Measurements from ENCODE around the gene FER.
A peak's percentile ranks its signal among the peaks of the same experiment; 100 is the strongest.

FER gene

DNA sequence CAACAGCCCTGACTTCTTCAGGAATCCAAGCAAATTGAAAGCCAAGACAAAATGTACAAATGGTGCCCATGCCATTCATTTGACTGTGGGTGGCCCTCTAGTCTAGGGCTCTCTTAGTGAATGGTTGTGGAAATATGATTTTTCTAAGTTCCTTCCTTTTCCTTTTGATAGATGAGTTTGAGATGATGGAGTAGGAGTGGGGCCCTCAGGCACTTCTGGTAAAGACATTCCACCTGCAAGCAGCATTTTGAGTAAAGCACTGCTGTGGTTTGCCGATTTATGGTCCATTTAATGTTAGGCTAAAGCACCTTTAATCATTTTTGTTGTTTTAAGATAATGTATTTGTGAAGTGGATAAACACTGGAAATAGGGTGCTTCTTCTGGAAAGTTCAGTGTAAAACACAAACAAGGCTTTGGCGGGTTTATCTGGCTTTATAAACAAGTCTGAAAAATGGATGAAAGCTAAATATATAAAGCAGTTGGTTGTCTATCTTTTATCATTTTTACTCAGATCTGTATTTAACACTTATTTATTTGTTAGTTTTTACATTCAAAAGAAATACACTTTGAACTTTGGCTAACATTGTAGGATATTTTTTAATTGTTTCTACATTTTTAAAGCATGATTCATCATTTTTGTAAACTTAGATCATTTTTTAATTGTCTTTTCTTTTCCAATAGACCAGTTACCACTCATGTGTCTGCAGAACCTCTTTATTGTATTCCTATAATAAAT is 448.6 kb downstream of the FER start:
- DNase-seq, result no peak

DNA sequence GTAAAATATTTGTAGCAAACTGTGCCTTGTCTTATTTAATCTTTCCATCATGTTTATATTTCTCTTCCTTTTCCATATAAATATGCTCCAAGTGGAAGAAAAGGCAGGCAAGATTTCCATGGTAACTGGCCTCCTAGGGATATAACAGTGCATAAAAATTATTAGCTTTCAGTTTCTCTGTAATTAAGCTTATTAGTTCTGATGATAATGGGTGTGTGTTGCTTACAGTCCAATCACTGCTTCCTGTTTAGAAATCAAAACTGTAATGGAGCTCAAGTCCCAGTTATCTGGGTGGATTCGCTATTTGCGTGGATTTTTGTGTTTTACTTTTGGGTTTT is 449.1 kb downstream of the FER start:
- no peak for DNase-seq

GRCh38 chr5:109199289-109199688 is 451.6 kb downstream of the FER start:
- DNase-seq, result no peak

DNA sequence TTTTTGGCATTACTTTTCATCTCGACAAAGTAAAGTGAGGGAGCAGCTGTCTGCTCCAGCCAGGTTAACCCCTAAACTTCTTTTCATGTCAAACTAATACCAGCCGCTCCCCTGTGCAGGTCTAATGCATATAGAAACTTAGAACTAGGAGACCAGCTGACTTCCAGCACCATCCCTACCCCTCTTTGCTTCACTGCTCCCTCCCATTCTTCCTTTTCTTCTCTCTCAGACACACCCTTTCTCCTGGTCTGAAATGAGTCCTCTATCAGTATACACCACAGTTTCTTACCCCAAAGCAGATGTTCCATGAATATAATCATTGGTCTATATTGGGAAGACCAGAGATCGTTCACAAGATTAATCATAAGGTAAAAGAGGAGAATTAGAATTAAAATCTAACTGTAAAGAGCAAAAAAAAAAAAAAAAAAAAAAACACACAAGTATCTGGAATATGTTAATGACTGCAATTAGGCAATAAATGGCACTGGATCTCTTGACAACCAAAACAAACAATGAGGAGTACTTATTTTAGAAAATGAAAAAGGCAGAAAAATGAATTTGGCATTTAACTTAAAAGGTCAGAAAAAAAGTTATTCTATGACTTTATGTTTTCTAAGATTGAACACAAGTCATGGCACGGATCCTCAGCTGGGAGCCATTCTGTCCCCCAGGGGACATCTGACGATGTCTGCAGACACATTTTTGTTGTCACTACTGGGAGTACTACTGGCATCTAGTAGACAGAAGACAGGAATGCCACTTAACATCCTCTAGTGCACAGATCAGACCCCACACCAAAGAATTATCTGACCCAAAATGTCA is 452.3 kb downstream of the FER start:
- DNase-seq, result no peak

DNA sequence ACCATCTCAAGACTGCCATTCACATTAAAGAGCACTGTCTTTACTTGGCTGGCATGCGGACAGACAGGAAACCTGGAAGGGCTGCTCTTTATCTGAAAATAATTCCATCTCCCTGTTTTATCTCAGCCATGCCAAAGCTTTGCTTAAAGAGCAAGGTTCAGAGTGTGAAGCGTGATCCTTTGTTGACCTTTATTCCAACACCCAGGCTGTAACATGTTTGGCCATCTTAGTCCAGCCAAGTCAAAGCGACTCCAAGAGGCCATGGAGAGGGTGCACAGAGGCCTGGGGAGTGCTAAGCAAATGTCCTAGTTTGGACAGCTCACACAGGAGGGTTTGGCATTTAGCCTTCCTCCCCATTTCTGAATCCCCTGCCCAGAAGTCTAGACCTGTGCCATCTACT is 467.3 kb downstream of the FER start:
- no peak for DNase-seq

DNA sequence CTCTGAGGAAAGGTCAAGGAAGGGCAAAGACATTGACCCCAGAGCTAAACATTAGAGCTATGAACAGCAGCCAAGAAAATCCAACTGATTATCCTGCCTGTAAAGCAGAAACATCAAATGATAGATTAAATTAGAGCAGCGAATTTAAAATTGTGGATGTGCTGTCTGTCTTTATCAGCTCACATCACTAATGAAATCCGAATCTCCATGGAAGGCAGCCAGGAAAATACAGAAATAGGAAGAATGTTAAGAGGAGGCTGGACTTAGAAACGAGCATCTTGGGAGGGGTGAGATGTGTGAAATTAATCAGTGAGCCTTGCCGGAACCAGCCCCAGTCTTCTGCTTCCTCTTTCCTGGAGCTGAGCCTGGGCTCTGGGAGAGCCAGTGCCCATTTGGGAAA is 471.1 kb downstream of the FER start:
- DNase-seq, result no peak

- DNase-seq, result peak; percentile 39
These were observed 475.8 kb downstream of the FER start for GRCh38 chr5:109223531-109223930.

DNA sequence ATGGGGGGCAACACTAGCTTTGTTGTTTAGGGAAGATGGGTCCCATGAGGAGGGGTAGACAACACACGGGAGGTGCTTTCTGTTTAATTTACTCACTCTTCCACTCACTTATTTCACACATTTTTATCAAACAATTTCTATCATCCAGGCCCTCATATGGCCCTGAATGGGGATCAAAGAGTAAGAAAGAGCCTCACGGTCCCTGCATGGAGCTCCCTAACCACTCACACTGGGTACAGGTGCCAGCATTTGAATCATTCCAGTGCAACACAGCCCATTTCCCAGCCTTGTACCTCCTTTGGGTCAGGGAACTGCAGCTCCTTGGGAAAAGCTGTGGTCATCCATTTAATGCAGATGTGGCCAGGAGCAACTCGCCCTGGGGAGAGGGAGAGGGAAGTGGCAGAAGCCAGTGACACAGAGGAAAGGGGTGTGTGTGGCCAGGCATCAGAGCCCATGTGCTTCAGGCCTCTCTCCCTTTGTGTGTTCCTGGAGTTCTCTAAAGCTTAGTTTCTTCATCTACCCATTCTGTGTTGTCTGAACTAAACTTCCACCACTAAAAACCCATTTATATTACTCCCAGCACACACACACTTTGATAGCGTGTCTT is 476.7 kb downstream of the FER start:
- DNase-seq, result no peak

DNA sequence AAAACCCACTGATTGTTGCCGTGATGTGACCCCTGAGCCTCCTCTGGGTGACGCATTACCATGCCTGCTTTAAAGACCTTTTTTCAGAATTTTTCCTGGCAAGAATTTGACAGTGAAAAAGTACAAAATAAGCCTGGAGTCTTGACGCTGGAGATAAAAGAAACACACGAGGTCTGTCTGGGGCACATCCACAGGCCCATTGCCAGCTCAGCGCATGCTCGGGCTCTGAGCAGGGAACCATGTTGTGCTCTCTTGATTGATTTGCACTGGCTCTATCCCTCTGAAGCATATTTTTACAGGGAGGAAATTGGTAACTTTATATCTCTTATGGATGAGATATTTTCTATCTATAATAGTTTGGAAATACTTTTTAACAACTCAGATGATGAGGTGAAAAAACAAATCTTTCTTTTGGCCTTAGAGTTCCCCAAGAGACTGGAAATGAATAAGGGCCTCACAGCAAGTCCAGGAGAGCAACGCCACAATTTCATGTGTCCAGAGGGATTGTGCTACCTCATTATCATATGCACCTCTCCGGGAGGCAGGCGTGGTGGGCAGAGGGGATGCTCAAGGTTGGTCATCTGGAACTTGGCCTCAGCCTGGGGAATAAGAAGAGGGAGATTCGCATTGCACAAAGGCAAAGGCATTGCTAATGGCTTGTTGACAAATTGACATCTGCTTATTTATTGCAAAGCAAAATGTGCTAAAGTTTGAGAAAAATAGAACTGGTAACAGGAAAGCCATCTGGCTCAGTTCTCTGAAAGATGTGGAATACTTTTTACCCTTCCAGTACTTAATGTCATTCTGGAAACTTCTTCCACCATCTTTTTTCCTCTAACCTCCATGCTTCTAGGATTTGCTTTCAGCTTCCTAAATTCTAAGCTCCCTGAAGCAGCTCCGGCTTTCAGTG is 478.3 kb downstream of the FER start:
- peak; percentile 50 for DNase-seq

- DNase-seq, result no peak
These were observed 482.7 kb downstream of the FER start for GRCh38 chr5:109230369-109230768.

GRCh38 chr5:109231331-109231730 is 483.6 kb downstream of the FER start:
- DNase-seq, result no peak

- no peak for DNase-seq
These were observed 486.7 kb downstream of the FER start for GRCh38 chr5:109234381-109234780.

DNA sequence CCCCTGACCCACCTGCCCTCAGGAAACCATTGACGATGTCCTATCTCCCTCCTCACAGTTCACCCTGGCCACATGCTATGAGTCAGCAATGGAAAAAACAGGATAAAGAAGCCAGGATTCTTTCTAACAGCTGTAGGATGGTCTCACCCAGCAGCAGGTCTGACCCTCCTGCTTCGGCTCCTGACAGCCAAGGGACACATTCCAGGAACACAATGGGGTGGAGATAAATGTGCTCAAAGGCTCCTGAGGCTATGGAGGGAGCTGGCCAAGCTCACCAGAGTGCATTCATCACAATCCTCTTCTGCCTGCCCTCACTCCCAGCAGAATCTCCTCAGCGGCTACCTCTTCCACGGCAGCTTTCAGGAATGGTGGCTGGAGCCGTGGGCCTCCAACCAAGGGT is 491.8 kb downstream of the FER start:
- DNase-seq, result no peak

GRCh38 chr5:109242518-109242917 is 494.8 kb downstream of the FER start:
- DNase-seq, result no peak

DNA sequence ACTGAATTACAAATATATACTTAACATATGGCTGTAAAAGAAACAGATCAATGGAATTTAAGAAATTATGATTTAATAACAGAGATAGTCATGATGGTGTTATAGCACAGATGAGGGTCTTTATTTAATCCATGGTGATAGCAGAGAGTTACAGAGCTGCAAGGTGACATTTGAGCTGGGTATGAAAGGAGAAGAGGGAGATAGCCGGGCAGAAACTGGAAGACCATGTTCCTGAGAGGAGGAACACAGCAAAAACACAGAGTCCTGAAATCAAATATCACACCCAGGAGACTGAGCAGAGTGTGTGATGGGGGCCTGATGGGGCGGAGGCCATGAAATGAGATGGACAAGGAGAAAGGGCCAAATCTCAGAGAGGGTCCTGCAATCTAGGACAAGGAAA is 498.7 kb downstream of the FER start:
- no peak for DNase-seq

Measured in femur (tissue), 1 donor.